Activated CD8-positive, alpha-beta T cell treated with anti-CD3 and anti-CD28 coated beads for 36 hours (primary cell): Measurements from ENCODE around the gene CIB4. TPM values are rescaled to one million over a fixed set of nuclear protein-coding genes. Genes with fewer than 3 reads are reported as not detected.

ENCODE experiments used
- ATAC-seq: fragments of 200-7000 bp; cut with Tn5 transposase; one replicate; pipeline ENCODE4 v1.10.0; 2021; ENCODE audit warnings: mild to moderate bottlenecking, moderate library complexity
- CTCF ChIA-PET: fragments of 350-600 bp; sonication (Branson Sonifier 250); formaldehyde crosslinking; loops from one replicate; lab custom pipeline; 2021; ENCODE audit warnings: antibody characterized with exemption; lab: Charles Lee
- POLR2A ChIA-PET: fragments of 350-600 bp; sonication (Branson Sonifier 250); formaldehyde crosslinking; loops from one replicate; lab custom pipeline; 2021; ENCODE audit warnings: antibody characterized with exemption; lab: Charles Lee
- DNase-seq: peaks from one replicate; pipeline ENCODE4 v3.0.0-alpha.2; 2020
- H3K27ac Mint-ChIP-seq: one replicate; pipeline ENCODE4 v1.8.0; 2021; ENCODE audit warnings: mild to moderate bottlenecking, mixed read lengths
- H3K27me3 Mint-ChIP-seq: one replicate; pipeline ENCODE4 v1.8.0; 2021; ENCODE audit warnings: mixed read lengths
- H3K36me3 Mint-ChIP-seq: one replicate; pipeline ENCODE4 v1.8.0; 2021; ENCODE audit warnings: low read depth, mixed read lengths
- H3K4me1 Mint-ChIP-seq: one replicate; pipeline ENCODE4 v1.8.0; 2021; ENCODE audit warnings: low read depth, mixed read lengths
- H3K4me3 Mint-ChIP-seq: one replicate; pipeline ENCODE4 v1.8.0; 2021; ENCODE audit warnings: mild to moderate bottlenecking, moderate library complexity, mixed read lengths
- H3K9me3 Mint-ChIP-seq: one replicate; pipeline ENCODE4 v1.8.0; 2021; ENCODE audit warnings: mixed read lengths
- CTCF ChIP-seq: fragments of 200-600 bp; IDR thresholded peaks from one replicate; pipeline ENCODE4 v1.8.0; 2022; ENCODE audit warnings: antibody characterized with exemption, mild to moderate bottlenecking
- intact Hi-C: fragments of 100-400 bp; cut with micrococcal nuclease; formaldehyde crosslinking; loops from one replicate; pipeline ENCODE4 v1.10.0; 2022
- total RNA-seq, 2 experiments: library from RNA; stranded (reverse); gene quantifications; one replicate each; pipeline ENCODE4 v1.2.3, GENCODE V29; 2021

Gene CIB4
- total RNA-seq, 2 experiments from 2014 or later, result not detected

DNA sequence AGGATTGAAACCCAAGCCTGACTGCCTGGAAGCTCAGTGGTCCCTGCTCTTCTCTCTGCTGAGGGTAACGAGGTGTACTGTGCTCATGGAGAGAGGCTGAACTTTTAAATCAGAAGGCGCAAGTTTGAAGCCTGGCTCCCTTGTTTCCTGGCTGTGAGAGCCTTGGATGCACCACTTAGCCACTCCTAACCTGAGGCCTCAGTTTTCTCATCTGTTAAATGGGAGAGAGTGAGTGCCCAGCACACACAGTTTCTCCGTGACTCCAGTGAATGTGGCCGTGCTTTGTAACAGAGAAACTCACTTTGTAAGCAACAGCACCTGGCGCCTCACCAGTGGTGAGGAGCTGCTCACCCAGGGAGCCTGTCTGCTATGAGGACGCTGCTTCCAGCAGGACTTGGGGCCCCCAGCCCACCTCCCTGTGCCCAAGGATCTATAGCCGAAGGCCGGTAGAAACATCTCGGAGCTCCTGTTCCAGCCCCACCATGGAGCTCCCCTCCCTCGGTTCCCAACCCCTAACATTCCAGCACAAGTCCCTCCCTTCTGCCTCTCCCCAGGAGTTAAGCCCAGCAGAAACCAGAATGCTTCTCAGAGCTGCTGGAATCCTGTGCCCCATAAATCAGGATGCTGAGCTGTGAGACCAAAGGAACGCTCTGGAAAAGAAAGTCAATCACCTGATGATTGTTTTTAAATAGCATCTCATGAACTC is 31.1 kb upstream of the CIB4 start:
- TF ChIP-seq CTCF, result no peak
- ChIA-PET POLR2A (interaction anchor here (1.3 kb wide), 1 partner anchor 16 kb away, joined by 3 read pairs; no protein-coding TSS in a partner anchor), CTCF (interaction anchor here (0.9 to 1.1 kb wide), 2 partner anchors 73 to 250 kb away, joined by 3 read pairs; no protein-coding TSS in a partner anchor)
- Mint-ChIP-seq H3K27me3 (peaks cover 12% of the 10 kb centered on the region), H3K9me3 (no peaks in the 10 kb centered on the region), H3K4me3 (no peak overlapping the region), H3K4me1 (no peaks in the 10 kb centered on the region), H3K27ac (no peak overlapping the region), H3K36me3 (no peaks in the 10 kb centered on the region)
- DNase-seq (no peak), ATAC-seq (no peak)
- intact Hi-C loops, result no loop called here

DNA sequence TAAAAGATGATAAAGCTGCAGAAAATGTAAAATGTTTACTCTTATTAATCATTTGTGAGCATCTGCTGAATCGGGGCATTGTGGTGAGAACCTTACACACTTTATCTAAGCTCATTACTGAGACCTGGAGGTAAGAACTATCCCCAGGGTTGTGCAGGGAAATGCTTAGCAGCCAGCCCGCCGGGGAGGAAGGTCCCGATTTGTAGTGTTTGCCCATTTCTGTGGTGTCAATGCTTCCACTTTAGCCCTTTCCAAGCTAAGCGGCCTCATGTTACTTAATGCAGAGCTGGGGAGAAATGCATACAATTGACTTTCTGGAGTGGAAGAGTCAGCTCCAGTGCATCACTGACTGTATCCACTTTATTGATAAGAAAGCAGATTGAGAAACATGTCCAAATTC is 30.5 kb upstream of the CIB4 start:
- no peak overlapping the region for H3K27ac Mint-ChIP-seq
- no peaks in the 10 kb centered on the region for H3K4me1 Mint-ChIP-seq
- ChIA-PET POLR2A (interaction anchor here (1.3 kb wide), 1 partner anchor 15 kb away, joined by 3 read pairs; no protein-coding TSS in a partner anchor), CTCF (interaction anchor here (0.9 kb wide), 1 partner anchor 74 kb away, joined by 3 read pairs; no protein-coding TSS in a partner anchor)
- peaks cover 15% of the 10 kb centered on the region for H3K27me3 Mint-ChIP-seq
- intact Hi-C loops, result no loop called here
- no peak for ATAC-seq
- TF ChIP-seq CTCF, result no peak
- H3K4me3 Mint-ChIP-seq, result no peak overlapping the region
- H3K9me3 Mint-ChIP-seq, result no peaks in the 10 kb centered on the region
- H3K36me3 Mint-ChIP-seq, result no peaks in the 10 kb centered on the region
- no peak for DNase-seq

- intact Hi-C loops, result no loop called here
- Mint-ChIP-seq H3K27ac (no peak overlapping the region), H3K27me3 (peaks cover 17% of the 10 kb centered on the region), H3K4me1 (no peaks in the 10 kb centered on the region), H3K9me3 (no peaks in the 10 kb centered on the region), H3K4me3 (no peak overlapping the region), H3K36me3 (no peaks in the 10 kb centered on the region)
- ChIA-PET CTCF (interaction anchor here (0.9 kb wide), 1 partner anchor 74 kb away, joined by 3 read pairs; no protein-coding TSS in a partner anchor), POLR2A (interaction anchor here (1.3 kb wide), 1 partner anchor 14 kb away, joined by 3 read pairs; no protein-coding TSS in a partner anchor)
- no peak for ATAC-seq
- DNase-seq, result no peak
- TF ChIP-seq CTCF, result no peak
Measured at GRCh38 chr2:26670931-26671460, 29.8 kb upstream of the CIB4 start.

DNA sequence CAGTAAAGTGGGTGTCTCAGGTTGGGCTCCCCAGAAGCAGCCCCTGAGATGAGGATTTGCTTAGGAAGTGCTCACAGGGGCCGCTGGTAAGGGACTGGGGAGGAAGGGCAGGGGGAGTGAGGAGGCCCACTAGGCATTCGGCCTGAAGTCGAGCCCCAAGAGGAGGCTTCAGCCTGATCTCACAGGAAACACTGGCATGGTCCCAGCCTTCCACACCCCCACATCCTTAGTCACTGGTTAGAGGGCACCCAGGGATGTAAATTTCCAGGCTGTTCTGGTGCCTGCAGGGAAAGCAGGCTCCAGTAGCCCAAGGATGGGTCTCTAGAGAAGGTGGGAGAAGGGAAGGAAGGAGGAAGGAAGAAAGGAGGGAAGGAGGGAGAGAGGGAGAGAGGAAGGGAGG is 29.0 kb upstream of the CIB4 start:
- peaks cover 19% of the 10 kb centered on the region for H3K27me3 Mint-ChIP-seq
- CTCF ChIA-PET, result no interaction called here
- H3K36me3 Mint-ChIP-seq, result no peaks in the 10 kb centered on the region

More for the DNA sequence above, 29.0 kb upstream of the CIB4 start:
- intact Hi-C loops, result no loop called here
- Mint-ChIP-seq H3K4me1 (no peaks in the 10 kb centered on the region), H3K27ac (no peak overlapping the region), H3K9me3 (no peaks in the 10 kb centered on the region), H3K4me3 (no peak overlapping the region)
- POLR2A ChIA-PET, result no interaction called here
- DNase-seq (no peak), ATAC-seq (no peak)
- no peak for TF ChIP-seq CTCF
